Neural crest cell (in vitro differentiated cells): ENCODE measurements around the gene ALLC. TPM values are rescaled to one million over a fixed set of nuclear protein-coding genes. Genes with fewer than 3 reads are reported as not detected.

Source experiments
- DNase-seq: peaks from one replicate; pipeline ENCODE4 v3.0.0; 2021; ENCODE audit warnings: low read depth, mixed read lengths, low spot score
- H3K27ac Mint-ChIP-seq: one replicate; pipeline ENCODE4 v1.8.0; 2021; ENCODE audit warnings: mild to moderate bottlenecking, mixed read lengths; ENCODE audit not compliant: unreplicated experiment
- H3K27me3 Mint-ChIP-seq: 2 replicates; pipeline ENCODE4 v1.8.0; 2021; ENCODE audit warnings: low read depth, mild to moderate bottlenecking, mixed read lengths
- H3K36me3 Mint-ChIP-seq: 2 replicates; pipeline ENCODE4 v1.8.0; 2021; ENCODE audit warnings: low read depth, mild to moderate bottlenecking, mixed read lengths
- H3K4me1 Mint-ChIP-seq: 2 replicates; pipeline ENCODE4 v1.8.0; 2021; ENCODE audit warnings: mixed read lengths
- H3K4me3 Mint-ChIP-seq: one replicate; pipeline ENCODE4 v1.8.0; 2021; ENCODE audit warnings: mild to moderate bottlenecking, mixed read lengths
- H3K9me3 Mint-ChIP-seq: 2 replicates; pipeline ENCODE4 v1.8.0; 2021; ENCODE audit warnings: mixed read lengths
- total RNA-seq: library from RNA; stranded (reverse); gene quantifications from 2 replicates; pipeline ENCODE4 v1.2.1, GENCODE V29; 2021
- TF ChIP-seq, protein P1 (sequence below): fragments of 200-600 bp; sonication (generic); conservative IDR thresholded peaks from 2 replicates; pipeline ENCODE4 v1.5.0; 2021; ENCODE audit warnings: antibody characterized with exemption, mild to moderate bottlenecking

The ALLC gene
- total RNA-seq, 1 donor from 2014 or later, result not detected

DNA sequence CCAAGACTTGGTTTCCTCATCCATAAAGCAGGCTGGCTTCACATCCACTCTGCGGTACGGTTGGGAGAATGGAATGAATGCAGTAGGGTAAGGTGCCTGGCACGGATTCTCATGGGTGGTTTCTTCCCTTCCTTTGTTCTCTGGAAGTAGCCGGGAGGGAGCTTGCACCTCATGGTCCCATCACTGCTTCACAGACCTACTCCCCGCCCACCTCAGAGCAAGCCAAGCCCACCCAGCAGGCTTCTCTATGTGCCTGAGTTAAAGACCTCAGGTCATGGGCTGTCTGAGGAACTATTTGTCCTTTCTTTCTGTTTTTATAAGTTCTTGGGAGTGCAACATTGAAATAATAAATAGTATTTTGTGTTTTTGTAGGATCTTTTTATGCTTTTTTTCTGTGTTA is 48.9 kb downstream of the ALLC start:
- H3K36me3 Mint-ChIP-seq, result peaks cover 6% of the 10 kb centered on the region
- TF ChIP-seq, protein P1, sequence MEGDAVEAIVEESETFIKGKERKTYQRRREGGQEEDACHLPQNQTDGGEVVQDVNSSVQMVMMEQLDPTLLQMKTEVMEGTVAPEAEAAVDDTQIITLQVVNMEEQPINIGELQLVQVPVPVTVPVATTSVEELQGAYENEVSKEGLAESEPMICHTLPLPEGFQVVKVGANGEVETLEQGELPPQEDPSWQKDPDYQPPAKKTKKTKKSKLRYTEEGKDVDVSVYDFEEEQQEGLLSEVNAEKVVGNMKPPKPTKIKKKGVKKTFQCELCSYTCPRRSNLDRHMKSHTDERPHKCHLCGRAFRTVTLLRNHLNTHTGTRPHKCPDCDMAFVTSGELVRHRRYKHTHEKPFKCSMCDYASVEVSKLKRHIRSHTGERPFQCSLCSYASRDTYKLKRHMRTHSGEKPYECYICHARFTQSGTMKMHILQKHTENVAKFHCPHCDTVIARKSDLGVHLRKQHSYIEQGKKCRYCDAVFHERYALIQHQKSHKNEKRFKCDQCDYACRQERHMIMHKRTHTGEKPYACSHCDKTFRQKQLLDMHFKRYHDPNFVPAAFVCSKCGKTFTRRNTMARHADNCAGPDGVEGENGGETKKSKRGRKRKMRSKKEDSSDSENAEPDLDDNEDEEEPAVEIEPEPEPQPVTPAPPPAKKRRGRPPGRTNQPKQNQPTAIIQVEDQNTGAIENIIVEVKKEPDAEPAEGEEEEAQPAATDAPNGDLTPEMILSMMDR, result no peak
- no peak overlapping the region for H3K4me3 Mint-ChIP-seq
- peaks cover 42% of the 10 kb centered on the region for H3K27me3 Mint-ChIP-seq
- peaks cover 6% of the 10 kb centered on the region for H3K9me3 Mint-ChIP-seq
- peaks cover 16% of the 10 kb centered on the region for H3K4me1 Mint-ChIP-seq
- DNase-seq, result no peak
- no peak overlapping the region for H3K27ac Mint-ChIP-seq

DNA sequence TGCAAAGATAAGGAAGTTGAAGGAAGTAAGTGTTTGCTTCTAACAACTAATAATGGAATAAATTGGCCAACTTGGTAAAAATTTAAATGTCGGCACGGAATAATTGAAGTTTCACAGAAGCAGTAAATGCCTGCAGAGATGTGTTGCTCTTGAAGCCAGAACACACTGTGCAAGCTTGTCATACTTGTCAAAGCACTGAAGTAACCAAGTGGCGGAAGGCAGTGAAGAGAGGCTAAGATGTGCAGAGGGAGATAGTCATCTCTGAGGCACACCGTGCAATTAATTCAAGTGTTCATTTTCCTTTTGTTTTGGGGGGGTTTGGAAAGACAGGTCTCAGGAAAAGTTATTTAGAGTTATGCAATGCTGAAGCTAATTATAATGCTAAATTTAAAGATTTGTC is 50.6 kb downstream of the ALLC start:
- DNase-seq, result no peak
- H3K36me3 Mint-ChIP-seq, result peaks cover 4% of the 10 kb centered on the region

DNA sequence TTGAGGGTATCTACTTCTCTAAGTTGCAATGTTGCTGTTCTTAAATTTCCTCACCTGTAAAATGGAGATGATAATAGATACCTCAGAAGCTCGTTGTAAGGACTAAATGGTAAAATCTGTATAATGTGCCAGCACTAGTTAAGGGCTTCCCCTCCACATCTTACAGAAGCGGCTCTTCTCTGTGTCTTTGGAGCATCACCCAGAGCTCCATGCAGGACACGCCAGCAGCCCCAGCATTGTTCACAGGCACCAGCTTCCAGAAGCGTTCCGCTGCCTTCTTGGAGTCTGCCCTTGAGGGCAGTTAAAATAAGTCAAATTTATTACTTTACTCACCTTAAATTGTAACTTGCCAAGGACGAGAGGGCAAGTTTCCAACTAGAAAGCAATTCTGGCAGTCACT is 51.2 kb downstream of the ALLC start:
- DNase-seq, result no peak
- H3K27me3 Mint-ChIP-seq, result peaks cover 23% of the 10 kb centered on the region

More for the DNA sequence above, 50.6 kb downstream of the ALLC start:
- Mint-ChIP-seq H3K27ac (no peak overlapping the region), H3K9me3 (no peaks in the 10 kb centered on the region), H3K4me1 (peaks cover 12% of the 10 kb centered on the region), H3K27me3 (peaks cover 25% of the 10 kb centered on the region), H3K4me3 (no peak overlapping the region)
- TF ChIP-seq, protein P1, result no peak

DNA sequence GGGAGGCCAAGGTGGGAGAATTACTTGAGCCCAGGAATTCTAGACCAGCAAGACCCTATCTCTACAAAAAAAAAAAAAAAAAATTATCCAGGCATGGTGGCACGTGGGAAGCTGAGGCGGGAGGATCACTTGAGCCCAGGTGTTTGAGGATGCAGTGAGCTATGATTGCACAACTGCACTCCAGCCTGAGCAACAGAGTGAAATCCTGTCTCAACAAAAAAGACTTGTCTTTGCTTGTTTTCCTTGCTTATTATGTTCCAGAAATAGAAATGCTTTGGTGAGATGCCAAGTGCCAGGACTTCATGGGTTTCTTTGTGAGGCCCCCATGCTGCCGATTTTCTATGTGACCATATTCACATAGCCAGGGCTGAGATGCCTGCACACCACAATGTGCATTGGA is 54.4 kb downstream of the ALLC start:
- Mint-ChIP-seq H3K36me3 (no peaks in the 10 kb centered on the region), H3K27ac (no peak overlapping the region), H3K4me1 (no peaks in the 10 kb centered on the region), H3K27me3 (peaks cover 7% of the 10 kb centered on the region), H3K4me3 (no peak overlapping the region), H3K9me3 (no peaks in the 10 kb centered on the region)
- no peak for DNase-seq
- TF ChIP-seq, protein P1, result no peak

More for the DNA sequence above, 51.2 kb downstream of the ALLC start:
- H3K4me3 Mint-ChIP-seq, result no peak overlapping the region
- H3K27ac Mint-ChIP-seq, result no peak overlapping the region
- TF ChIP-seq, protein P1, result no peak
- peaks cover 4% of the 10 kb centered on the region for H3K36me3 Mint-ChIP-seq
- H3K4me1 Mint-ChIP-seq, result peaks cover 12% of the 10 kb centered on the region
- no peaks in the 10 kb centered on the region for H3K9me3 Mint-ChIP-seq

DNA sequence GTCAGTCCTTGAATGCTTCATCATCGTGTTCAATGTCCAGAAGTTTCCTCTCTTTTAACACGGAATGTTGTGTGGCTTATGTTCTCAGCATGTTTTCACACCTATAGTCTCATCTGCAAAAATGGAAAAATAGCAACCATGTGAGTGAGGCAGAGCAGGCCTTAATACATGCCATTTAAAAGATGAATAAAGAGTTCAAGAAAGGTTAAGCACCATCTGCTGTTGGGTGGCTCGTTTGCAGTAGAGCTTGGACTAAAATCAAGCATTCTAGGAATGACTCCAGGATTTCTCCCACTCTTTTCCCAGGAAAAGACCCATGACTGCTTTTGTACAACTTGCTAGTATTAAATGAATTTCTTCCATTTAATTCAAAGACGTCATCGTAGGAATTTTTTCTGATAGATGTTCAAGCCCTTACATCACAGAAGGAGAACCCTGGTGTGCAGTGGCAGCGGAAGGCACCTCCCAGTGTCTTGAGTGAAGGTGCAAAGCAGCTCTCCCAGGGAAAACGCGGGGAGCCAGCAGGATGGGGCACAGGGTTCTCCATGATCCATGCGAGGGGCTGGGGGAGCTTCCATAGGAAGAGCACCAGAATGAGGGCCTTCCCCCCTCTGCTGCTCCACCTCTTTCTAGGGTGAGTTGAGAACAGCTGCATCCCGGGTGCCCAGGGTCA is 55.0 kb downstream of the ALLC start:
- Mint-ChIP-seq H3K4me1 (no peaks in the 10 kb centered on the region), H3K4me3 (no peak overlapping the region), H3K27ac (no peak overlapping the region), H3K27me3 (peaks cover 7% of the 10 kb centered on the region), H3K36me3 (no peaks in the 10 kb centered on the region), H3K9me3 (no peaks in the 10 kb centered on the region)
- TF ChIP-seq, protein P1, result no peak
- no peak for DNase-seq
